RPMI8226 (cell line): ENCODE data around the gene DZIP1.
A peak's percentile ranks its signal among the peaks of the same experiment; 100 is the strongest.

Experiments used
- DNase-seq: peaks from one replicate; pipeline ENCODE4 v3.0.0-alpha.2; 2015

DZIP1 gene

DNA sequence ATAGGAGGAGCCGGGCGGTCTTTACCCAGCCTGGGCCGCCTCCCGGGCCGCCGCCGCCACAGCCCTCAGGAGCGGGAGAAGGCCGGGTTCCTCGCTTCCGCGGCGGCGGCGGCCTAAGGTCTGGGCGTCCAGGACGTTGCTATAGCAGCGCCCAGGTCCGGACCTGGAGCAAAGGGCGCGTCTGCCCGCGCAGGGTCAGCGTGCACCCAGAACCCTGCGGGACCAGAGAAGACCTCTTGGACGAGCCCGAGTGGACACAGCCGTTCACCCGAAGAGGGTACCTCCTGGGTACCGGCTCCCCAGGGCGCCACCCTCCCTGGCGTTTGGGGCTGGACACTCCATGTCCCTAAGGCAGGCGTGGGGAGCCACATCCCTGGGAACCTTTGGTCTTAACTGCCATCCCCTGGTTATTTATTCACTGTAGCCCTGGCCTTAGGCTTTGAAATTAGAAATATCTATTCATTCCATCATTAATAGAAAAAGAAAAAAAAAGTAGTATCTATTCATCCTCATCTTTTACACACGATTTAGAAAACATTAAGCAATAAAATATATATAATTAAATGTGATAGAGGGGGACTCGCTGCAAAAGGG, 2.4 kb downstream of the DZIP1 start:
- DNase-seq, result no peak

DNA sequence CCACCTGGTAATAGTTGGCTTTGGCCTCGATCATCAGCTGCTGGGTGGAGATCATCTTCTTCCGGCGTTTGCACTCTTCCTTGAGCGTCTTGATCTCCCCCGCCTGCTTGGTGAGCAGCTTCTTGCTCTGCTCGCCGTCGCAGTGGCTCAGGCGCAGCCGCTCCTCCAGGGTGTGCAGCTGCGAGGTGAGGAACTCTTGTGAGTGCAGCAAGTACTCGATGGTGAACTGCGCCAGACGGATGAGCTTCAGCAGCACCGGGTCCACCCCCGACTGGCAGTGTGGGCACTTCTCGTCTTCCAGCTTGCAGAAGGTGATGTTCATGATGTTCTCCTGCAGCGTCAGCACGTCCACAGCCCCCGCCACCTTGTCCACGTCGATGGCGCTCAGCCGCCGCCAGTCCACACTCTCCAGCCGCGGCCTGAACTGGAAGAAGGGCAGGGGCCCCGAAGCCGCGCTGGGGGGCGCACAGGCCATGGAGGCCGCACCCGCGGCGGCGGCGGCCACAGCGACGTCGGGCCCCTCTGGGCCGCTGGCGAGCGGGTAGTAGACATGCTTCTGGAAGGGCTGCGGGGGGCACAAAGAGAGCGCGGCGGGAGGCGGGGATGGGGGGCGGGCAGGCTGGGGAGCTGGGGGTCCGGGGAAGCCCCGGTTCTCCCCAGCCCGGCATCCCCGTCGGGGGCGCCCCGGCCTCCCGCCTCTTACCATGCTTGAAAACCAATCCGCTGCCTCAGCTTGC, 3.0 kb downstream of the DZIP1 start:
- no peak for DNase-seq

DNA sequence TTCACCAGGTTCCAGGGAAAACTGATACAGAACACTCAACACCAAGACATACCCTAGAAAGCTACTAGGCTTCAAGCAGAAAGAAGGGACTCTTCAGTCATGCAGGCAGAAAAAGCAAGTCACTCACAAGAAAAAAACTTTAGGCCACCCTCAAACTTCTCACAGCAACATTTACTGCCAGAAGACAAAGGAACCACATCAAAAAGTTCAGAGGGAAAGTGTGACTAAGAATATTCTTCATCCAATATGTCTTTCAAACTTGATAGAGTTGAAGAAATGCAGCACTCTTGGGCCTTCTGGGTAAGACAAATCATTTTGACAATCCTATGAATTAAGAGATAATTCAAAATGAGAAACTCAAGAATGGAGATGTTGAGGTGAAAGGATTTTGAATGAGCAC, 7.7 kb downstream of the DZIP1 start:
- no peak for DNase-seq

DNA sequence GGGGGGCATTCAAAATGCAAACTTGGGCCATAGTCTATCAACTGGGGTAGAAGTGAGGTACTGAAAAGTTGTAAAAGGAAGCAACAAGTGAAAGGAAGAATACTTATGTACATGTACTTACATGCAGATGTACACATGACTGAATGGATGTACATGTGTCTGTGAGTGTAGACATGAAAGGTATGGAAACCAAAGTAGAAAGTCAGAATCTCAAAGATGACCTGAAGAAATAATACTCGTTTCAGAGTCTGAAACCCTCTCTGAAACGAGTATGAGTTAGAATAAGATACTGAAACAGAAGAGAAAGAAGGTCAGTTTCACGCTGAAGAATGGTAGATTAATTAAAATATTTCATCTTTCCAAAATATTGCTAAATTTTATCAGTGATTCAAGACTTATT, 13.9 kb downstream of the DZIP1 start:
- no peak for DNase-seq

DNA sequence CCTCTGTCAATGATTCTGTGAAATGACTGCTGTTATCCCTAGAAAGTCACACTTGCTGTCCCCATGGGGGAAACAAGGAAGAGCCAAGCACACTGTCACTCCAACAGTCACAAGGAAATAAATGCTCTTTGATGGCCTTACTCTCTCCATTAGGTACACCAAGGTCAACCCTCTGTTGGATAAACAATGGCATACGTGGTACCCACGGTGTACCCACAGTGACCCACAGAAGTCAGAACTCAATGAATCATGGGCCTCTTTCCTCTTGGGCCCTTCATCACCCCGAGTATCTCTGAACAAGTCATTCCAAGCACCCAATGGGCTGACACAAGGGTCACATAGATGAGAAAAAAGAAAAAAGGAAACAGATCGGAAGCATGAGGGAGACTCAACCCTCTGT, 15.4 kb downstream of the DZIP1 start:
- DNase-seq, result no peak

DNA sequence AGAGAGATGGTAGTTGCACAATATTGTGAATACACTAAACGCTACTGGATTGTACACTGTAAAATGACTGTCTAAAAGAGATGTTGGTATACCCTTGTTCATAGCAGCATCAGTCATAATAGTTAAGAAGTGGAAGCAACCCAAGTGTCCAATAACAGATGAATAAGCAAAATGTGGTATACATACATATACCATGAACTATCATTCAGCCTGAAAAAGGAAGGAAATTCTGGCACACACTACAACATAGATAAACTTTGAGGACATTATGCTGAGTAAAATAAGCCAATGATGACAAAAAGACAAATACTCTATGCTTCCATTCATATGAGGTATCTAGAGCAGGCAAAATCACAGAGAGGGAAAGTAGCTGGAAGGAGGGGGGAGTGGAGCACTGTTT, 16.0 kb downstream of the DZIP1 start:
- DNase-seq, result no peak

DNA sequence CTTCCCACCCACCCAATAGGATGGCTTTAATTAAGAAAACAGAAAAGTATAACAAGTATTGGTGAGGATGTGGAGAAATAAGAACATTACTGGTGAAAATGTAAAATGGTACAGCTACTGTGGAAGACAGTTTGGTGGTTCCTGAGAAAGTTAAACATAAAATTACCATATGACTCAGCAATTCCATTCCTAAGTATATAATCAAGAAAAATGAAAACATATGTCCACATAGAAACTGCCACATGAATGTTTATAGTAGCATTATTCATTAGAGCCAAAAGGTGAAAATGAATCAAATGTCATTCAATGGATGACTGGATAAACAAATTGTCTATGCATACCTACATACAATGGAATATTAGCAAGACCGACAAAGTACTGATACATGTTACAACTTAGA, 16.9 kb downstream of the DZIP1 start:
- DNase-seq, result no peak

DNA sequence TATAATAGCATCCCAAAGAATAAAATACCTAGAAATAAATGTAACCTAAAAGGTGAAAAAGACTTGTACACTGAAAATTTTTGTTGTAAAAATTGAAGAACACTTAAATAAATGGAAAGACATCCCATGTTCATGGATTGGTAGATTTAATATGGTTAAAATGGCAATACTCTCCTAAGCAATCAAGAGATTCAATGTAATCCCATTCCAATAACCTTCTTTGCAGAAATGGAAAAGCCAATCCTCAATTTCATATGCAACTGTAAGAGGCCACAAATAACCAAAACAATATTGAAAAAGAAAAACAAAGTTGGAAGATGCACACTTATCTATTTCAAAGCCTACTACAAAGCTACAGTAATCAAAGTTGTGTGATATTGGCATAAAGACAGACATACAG, 17.7 kb downstream of the DZIP1 start:
- DNase-seq, result no peak

DNA sequence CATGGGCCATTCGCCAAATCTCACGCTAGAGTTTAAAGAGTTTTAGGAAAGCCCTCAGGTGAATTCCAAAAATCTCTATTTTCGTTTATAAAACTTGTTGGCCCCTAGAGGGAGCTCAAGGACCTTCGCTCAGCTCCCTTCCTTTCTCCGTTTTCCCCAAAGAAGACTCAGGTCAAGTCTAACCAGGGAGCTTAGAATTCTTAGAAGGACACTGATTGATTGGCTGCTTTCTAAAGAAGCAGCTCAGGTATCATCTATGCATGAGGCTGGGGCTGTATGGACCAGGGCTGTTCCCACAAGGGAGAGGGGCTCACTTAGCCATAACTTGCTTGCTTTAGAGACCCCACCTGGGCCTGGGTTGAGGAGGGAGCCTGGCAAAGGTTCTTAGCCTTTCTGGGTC, 20.5 kb downstream of the DZIP1 start:
- DNase-seq, result peak; percentile 43

DNA sequence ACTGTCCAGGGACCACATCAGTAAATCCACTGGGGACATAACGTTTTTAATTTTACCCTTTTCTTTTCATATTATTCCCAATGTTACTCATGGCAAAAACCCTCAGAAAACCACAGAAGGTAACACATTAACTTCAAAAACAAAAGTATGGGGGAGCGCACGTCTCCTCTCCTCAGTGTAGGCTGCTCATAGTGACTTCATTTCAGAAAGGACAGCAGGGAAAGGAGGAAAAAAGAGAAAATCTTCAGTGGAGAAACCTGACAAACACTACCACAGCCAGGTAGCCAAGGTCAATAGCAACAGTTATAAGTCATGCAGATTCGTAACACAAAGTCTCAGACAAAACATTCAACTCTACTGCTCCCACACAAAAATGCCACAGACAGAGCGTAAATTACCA, 21.4 kb downstream of the DZIP1 start:
- no peak for DNase-seq

DNA sequence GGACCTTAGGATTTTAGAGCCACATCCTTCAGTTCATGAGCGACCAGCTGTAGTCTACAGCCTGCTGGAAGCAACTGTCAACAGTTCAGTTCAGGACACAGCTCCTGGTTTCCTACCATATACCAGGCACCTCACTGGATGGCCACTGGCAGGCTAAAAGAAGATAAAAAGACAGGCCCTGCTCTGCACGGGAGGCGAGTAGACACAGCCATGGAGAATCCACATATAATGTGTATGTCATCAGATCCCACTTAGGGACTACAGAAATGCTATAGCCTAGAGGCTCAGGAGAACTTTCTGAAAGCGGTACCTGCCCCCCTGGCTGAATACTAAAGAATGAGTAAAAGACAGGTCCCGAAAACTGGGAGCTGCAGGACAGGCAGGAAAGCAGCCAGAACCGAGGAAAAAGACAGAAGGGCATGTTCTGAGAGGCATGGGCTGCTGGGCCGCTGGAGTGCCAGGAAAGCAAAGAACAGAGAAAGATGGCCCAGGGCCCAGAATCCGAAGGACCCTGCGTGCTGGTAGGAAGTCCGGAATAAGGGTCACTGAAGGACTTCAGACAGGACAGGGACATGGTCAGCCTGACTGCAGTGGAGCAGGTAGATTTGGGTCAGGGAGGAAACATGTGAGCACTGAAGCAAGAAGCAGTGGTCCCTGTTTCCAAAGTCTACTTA, 23.5 kb downstream of the DZIP1 start:
- DNase-seq, result no peak

DNA sequence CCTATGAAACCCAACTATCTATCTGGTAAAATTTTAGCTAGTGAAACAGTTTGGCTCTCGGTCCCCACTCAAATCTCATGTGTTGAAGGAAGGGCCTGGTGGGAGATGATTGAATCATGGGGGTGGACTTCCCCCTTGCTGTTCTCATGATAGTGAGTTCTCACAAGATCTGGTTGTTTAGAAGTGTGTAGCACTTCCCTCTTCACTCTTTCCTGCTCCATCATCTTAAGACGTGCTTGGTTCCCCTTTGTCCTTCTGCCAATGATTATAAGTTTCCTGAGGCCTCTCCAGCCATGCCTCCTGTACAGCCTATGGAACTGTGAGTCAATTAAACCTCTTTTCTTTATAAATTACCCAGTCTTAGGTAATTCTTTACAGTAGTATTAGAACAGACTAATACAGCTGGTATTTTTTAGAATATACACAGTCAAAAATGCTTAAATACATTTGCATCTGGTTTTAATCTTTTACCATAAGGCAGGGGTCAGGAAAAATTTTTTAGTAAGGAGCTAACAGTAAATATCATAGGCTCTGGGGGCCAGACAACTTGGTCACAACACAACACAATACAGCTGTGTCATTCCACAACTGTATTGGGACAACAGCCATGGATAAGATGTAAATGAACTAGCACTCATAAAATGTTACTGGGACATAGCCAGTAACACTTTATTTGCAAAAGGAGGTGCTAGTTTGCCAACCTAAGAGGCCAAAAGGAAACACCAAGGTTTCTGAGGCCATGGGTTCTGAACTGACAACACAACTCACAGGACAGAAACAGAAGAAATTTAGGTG, 24.3 kb downstream of the DZIP1 start:
- no peak for DNase-seq

DNA sequence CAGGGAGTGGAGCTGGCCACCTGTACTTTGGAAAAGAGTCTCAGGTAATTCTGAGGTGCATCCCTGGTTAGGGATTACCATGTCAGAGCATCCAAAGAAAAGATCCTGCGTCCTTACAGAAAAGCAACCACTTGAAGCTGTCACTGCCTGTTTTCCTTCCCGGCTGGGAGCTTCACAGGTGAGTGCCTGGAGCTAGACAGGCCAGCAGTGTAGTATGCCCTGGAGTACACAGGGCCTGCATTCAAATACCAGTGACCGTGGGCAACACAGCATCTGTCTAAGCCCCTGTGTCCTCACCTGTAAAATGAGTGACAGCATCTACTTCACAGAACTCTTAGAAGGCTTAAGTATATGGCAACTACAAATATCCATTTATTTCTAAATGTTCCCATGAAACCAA, 29.0 kb downstream of the DZIP1 start:
- DNase-seq, result no peak

DNA sequence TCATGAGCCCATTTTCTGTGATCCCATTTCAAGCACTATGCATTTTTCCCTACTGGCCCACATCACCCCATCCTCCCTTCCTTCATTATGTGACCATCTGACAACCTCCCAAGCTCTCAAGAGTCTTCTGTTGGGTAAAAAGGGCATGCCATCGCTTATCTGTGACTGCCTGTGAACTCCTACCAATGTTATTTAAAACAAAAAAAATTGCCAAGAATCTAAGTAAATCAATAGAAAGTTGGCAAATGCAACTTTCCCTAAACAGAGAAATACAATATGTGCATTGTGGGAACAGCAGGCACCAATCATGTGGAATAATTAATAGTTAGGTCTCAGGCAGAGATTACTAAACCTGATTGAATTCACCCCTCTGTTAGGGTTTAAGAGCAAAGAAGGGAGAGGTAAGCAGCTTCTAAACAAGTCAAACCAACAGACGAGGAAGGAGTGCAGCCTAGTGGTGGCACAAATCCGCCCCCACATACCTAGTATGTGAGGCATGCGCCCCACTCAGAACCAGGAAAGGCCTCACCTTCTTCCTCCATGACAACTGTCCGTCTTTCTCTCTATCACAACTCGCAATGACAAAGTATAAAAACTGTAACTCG, 29.8 kb downstream of the DZIP1 start:
- DNase-seq, result no peak

DNA sequence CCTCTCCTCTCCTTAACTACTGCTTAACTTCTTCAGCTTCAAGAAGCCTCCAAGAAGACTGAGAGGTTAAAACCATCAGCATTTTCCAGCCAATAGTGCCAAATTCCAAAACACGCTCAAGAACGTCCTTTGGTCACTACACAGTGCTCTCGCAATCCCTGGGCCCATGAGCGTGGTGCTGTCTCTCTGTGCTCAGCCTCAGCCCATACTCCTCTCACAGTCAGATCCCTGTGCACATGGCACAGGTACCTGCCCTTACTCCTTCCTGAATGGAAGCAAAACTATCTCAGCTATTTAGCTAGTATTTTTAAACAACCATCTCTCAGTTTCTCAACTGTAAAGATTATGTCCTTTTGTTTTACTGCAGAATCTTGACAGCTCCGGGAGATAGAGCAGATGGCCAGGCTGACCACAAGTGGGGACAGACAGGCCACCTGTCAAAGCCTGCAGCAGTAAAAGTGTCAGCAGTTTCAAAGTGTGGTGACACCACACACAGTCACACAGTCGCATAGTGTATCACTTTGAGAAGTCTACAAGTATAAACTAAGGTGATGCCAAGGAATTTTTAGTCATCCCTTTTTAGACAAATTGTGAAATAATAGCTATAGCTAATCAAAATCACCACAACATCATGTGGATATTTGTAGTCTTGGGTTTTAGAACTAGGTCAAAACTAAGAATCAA, 35.7 kb downstream of the DZIP1 start:
- peak; percentile 51 for DNase-seq

DNA sequence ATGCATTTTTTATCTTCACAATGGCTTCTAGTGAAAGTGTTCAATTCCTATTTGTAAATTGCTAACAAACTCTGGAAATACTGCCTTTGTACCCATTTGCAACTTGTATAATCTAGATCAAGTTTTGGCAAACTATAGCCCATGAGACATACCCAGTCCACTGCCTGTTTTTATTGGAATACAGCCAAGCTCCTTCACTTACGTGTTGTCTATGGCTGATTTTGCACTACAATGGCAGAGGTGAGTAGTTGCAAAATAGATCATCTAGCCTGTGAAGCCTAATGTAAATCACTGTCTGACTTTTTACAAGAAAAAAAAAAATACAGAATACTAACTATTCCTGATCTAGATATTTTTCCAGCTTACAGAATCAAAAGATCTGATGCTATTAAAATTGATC, 37.1 kb downstream of the DZIP1 start:
- DNase-seq, result peak; percentile 13

DNA sequence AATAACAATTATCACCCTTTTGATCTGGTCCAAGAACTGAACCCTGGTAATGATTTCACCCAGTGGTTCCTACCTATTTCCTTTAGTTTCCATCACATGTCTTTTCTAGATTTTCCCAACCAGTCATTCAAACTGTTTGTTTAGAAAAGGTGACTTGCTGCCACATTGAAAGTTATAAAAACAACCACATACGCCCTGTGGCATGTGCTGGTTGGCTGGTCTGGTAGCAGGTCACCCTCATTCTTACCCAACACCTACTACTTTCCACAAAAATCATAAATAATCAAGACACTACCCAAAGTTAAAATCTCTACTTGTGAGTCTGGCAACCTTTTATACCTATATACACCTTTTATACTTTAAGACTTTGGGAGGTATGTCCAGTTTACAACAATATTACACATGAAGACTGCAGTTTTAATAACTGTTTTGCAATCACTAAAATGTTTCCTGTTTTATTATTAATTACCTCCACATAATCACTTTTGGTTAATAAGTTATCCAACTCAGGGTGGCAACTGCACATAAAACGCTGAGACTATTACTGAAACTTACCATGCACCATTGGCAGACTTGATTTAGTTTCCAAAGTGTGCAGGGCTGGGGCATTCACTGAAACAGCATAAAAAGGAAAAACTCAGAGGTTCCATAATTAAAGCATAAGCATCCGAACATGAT, 38.9 kb downstream of the DZIP1 start:
- DNase-seq, result no peak

DNA sequence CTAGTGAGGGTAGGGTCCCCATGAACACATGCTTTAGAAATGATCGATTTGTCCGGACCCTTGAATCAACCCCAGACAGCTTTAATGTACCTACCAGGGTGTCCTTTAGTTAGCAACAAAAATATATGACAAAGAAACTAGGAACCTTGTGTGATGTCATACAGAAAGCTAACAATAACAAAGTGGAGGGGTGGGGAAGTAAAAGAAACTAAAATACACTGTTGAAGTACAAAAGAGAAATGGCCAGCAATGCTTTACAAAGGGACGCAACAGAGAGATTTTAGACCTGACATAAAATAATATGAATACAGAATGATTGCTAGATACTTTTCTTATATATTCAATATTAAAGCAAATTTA, 40.0 kb downstream of the DZIP1 start:
- DNase-seq, result no peak

DNA sequence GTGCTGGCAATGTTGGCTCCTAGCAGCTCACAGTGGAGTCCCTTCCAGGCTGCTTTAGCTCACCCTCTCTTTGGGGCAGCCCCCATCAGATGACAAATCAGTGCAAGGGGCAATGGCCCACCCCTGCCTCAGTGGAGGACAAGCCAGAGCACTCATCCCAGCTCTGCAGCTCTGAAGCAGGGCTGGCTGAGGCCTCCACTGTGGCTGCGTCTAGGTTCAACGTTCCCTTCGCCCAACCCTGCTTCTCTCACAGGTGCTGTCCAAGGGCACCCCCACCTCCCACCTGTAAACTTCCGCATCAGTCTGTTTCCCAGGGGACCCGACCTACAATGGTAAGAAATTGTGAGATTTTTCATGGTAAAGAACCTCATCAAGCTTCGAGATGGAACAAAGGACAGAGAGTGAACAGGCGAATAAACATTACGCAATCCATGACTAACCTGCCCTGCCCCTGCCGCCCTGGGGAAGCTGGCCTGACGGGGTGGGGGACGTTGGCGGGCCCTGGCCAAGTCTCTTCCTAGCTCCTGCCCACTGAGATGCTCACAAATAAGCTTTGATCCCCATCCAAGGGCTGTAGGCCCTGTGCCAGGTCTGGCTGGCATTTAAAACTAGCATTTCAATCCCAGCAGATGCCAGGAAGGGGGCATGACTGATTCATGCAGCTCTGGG, 40.5 kb downstream of the DZIP1 start:
- no peak for DNase-seq

DNA sequence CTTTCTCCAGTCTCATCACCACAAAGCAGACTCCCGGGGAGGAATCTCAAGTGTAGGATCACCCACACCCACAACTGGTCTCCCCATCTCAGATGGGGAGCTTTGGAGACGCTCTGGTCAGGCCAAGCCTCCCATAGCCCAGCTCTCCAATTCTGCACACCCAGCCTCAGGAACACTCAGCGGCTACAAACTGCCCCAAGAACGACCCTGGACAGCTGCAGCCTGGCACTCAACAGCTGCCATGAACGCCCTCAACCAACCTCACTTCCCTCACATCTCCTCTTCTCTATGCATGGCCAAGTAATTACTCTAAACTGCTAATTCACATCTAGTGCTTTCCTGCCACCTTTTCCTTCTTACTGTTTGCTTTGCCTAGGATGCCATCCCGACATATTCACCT, 42.6 kb downstream of the DZIP1 start:
- no peak for DNase-seq

DNA sequence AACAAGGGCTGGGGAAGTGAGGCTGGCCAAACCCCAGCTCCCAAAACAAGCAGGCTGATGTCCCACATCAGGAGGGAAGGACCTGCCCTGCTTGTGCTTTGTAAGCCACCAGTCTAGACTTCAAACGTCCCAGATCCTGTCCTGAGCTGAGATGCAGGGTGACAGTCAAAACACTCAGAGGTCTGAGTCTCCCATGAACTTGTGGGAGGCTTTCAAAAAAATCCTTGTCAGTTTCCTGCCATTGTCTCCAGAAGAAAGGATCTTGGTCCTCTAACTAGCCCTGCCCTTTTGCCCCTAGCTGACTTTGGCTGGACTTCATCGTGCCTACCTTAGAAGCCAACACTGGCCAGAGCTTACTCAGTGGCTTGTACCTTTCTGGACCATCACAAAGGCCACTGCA, 43.3 kb downstream of the DZIP1 start:
- DNase-seq, result no peak

DNA sequence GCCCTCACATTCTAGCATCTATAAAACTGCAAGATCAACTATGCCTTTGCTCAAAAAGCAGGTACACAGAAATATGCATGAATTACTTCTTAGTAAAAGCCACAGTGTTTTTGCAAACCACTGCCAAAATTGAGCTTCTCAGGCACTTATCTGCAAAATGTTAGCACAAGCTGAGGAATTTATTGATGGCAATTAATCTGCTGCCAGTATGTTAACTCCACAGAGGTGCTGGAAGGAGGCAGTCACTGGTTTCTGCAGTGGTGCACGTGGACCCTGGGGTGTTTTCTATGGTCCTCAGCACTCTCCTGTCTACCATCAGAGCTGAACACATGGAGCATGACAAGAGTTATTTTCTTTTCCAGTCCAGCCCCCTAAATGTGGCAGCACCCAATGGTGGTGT, 47.8 kb downstream of the DZIP1 start:
- no peak for DNase-seq
